Panc1 (cell line): Measurements from ENCODE around the gene CFAP58.

Experiments used
- CTCF ChIP-seq: fragments of 450-650 bp; IDR thresholded peaks from 2 replicates; pipeline ENCODE4 v1.5.1; 2017; ENCODE audit warnings: mild to moderate bottlenecking
- REST ChIP-seq, 2 experiments: IDR thresholded peaks; 2 replicates each; pipeline ENCODE4 v1.6.1; 2011 to 2012; ENCODE audit warnings: low read depth in 2 of 2, control low read depth in 1 of 2, low read length in 1 of 2, mild to moderate bottlenecking in 1 of 2, moderate library complexity in 1 of 2; ENCODE audit not compliant: insufficient read depth in 1 of 2

- TF ChIP-seq CTCF = no peak
- no peak for TF ChIP-seq REST (IDR thresholded peaks at IDR 0.05; ENCODE audit: insufficient read depth in 1 of 2, low read depth in 2 of 2, low read length in 1 of 2)
Observed at GRCh38 chr10:104321226-104321625, 32.4 kb upstream of the CFAP58 start.
